ENCODE data around the gene GSTCD. TPM values are rescaled to one million over a fixed set of nuclear protein-coding genes. Genes with fewer than 3 reads are reported as not detected.

Gene GSTCD
- total and polyA plus RNA-seq, 2 experiments from 2014 or later: 2.8 to 21.9 TPM

DNA sequence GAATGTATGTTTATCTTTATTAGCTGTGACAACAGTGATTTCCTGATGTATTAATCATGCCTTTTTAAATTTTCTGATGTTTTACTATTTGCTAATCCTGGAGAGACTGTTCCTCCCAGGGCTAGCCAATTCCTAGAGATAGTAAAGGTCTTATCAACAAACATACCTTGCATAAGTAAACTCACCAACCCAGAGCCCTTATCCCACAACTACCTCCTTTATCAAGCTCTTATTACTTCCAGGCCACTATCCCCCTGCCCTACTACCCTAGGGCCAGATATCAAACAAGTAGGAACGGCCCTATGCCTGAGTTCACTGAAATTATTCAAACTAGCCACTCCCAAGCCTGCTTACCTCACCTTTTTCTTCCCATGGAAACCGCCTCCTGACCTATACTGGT lies 128.5 kb downstream of the GSTCD start:
- Histone ChIP-seq H3K4me3 (no peak overlapping the region), H3K79me2 (no peaks in the 10 kb centered on the region), H3K36me3 (replicated peaks; ENCODE audit: insufficient read depth, low read depth) (no peaks in the 10 kb centered on the region), H4K20me1 (ENCODE audit: insufficient read depth, poor library complexity, severe bottlenecking) (no peaks in the 10 kb centered on the region), H3K27me3 (no peaks in the 10 kb centered on the region), H3K4me2 (no peak overlapping the region), H3K9me2 (replicated peaks; ENCODE audit: insufficient read depth) (no peaks in the 10 kb centered on the region), H3K9me3 (ENCODE audit: low read depth) (no peaks in the 10 kb centered on the region), H3K27ac (no peak overlapping the region), H2AFZ (no peak overlapping the region), H3K4me1 (ENCODE audit: insufficient read depth) (no peaks in the 10 kb centered on the region)
- DNase-seq (ENCODE audit: low spot score): no peak
- WGBS (ENCODE audit: low lambda C conversion rate, missing lambda C conversion rate): 66% methylated on average over 2 of the region's 2 CpGs
- no peak for TF ChIP-seq EZH2 (IDR thresholded peaks at IDR 0.05; ENCODE audit: borderline replicate concordance)
- TF ChIP-seq EZH2phosphoT487 (IDR thresholded peaks at IDR 0.05; ENCODE audit: low read depth, severe bottlenecking, unreplicated experiment): no peak
- TF ChIP-seq, protein P1, sequence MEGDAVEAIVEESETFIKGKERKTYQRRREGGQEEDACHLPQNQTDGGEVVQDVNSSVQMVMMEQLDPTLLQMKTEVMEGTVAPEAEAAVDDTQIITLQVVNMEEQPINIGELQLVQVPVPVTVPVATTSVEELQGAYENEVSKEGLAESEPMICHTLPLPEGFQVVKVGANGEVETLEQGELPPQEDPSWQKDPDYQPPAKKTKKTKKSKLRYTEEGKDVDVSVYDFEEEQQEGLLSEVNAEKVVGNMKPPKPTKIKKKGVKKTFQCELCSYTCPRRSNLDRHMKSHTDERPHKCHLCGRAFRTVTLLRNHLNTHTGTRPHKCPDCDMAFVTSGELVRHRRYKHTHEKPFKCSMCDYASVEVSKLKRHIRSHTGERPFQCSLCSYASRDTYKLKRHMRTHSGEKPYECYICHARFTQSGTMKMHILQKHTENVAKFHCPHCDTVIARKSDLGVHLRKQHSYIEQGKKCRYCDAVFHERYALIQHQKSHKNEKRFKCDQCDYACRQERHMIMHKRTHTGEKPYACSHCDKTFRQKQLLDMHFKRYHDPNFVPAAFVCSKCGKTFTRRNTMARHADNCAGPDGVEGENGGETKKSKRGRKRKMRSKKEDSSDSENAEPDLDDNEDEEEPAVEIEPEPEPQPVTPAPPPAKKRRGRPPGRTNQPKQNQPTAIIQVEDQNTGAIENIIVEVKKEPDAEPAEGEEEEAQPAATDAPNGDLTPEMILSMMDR (IDR thresholded peaks at IDR 0.05; ENCODE audit: poor library complexity): no peak

DNA sequence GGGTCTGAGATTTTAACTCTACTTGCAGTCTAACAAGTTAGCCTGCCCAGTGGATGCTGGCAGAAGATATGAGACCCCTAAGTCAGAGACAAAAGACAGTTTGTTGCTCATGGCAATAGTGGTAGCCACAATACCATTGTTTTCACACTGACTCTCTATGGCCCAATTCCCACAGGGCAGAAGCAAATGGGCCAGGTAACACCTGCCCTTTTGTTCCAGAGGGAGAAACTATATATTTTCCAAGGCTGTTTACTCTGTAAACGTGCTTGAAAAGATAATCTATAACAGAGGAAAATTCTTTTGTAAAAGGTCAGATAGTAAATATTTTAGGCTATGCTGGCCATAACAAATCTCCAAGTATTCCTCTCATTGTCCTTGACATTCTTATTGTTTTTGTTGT lies 129.5 kb downstream of the GSTCD start:
- H3K4me1 ChIP-seq (ENCODE audit: insufficient read depth): no peaks in the 10 kb centered on the region
- H3K4me2 ChIP-seq: no peak overlapping the region
- no peaks in the 10 kb centered on the region for H3K79me2 ChIP-seq
- H2AFZ ChIP-seq: no peak overlapping the region
- no peaks in the 10 kb centered on the region for H3K27me3 ChIP-seq
- 61% methylated on average over 1 of the region's 1 CpG for WGBS (ENCODE audit: low lambda C conversion rate, missing lambda C conversion rate)
- no peak for DNase-seq (ENCODE audit: low spot score)
- TF ChIP-seq EZH2 (IDR thresholded peaks at IDR 0.05; ENCODE audit: borderline replicate concordance) (no peak), EZH2phosphoT487 (IDR thresholded peaks at IDR 0.05; ENCODE audit: low read depth, severe bottlenecking, unreplicated experiment) (no peak)
- TF ChIP-seq, protein P1 (IDR thresholded peaks at IDR 0.05; ENCODE audit: poor library complexity): no peak
- no peaks in the 10 kb centered on the region for H3K9me3 ChIP-seq (ENCODE audit: low read depth)
- H3K36me3 ChIP-seq (replicated peaks; ENCODE audit: insufficient read depth, low read depth): no peaks in the 10 kb centered on the region
- no peaks in the 10 kb centered on the region for H4K20me1 ChIP-seq (ENCODE audit: insufficient read depth, poor library complexity, severe bottlenecking)
- no peak overlapping the region for H3K4me3 ChIP-seq
- no peak overlapping the region for H3K27ac ChIP-seq
- no peaks in the 10 kb centered on the region for H3K9me2 ChIP-seq (replicated peaks; ENCODE audit: insufficient read depth)

DNA sequence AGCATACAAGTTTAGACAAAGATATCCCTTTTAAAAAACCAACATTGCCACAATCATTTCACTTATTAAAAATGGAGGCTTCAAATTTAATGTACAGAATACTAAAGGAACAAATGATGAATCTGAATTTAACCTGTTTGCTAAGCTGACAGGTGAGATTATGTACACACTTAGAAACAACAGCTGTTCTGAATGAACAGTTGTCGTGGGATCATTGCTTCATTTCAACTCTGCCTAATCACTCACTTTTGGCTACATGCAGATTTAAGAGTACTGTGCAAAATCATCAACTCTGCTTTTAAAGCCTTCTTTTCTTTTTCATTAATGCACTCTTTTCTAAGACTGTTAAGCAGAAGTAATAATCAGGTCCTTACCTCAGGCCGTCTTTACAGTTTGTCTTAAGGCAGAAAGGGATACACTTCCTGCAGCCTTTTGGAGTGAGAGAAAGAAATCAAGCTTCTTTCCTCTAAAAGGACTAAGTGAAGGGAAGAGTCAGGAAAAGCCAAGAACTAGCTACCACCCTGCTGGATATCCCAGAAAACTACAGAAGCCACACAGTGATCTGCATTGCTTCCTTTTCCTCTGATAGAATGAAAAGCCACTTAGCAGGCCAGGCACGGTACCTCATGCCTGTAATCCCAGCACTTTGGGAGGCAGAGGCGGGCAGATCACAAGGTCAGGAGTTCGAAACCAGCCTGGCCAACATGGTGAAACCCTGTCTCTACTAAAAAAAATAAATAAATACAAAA lies 132.0 kb downstream of the GSTCD start:
- 72% methylated on average over 5 of the region's 5 CpGs for WGBS (ENCODE audit: low lambda C conversion rate, missing lambda C conversion rate)
- TF ChIP-seq EZH2 (IDR thresholded peaks at IDR 0.05; ENCODE audit: borderline replicate concordance) (no peak), EZH2phosphoT487 (IDR thresholded peaks at IDR 0.05; ENCODE audit: low read depth, severe bottlenecking, unreplicated experiment) (no peak)
- TF ChIP-seq, protein P1 (IDR thresholded peaks at IDR 0.05; ENCODE audit: poor library complexity): no peak
- Histone ChIP-seq H2AFZ (no peak overlapping the region), H4K20me1 (ENCODE audit: insufficient read depth, poor library complexity, severe bottlenecking) (no peaks in the 10 kb centered on the region), H3K79me2 (no peaks in the 10 kb centered on the region), H3K27me3 (no peaks in the 10 kb centered on the region), H3K4me1 (ENCODE audit: insufficient read depth) (no peaks in the 10 kb centered on the region), H3K4me2 (no peak overlapping the region), H3K4me3 (no peak overlapping the region), H3K9me3 (ENCODE audit: low read depth) (no peaks in the 10 kb centered on the region), H3K9me2 (replicated peaks; ENCODE audit: insufficient read depth) (no peaks in the 10 kb centered on the region), H3K27ac (no peak overlapping the region), H3K36me3 (replicated peaks; ENCODE audit: insufficient read depth, low read depth) (no peaks in the 10 kb centered on the region)
- DNase-seq (ENCODE audit: low spot score): no peak

Measured in hepatocyte (in vitro differentiated cells).